Neural cell (in vitro differentiated cells): ENCODE results near the gene CD226.

ENCODE experiments used
- MXI1 ChIP-seq: fragments of 450-650 bp; conservative IDR thresholded peaks from 2 replicates; pipeline ENCODE4 v1.6.1; 2014; ENCODE audit warnings: antibody characterized with exemption, mild to moderate bottlenecking; ENCODE audit not compliant: poor library complexity, severe bottlenecking
- POLR2AphosphoS5 ChIP-seq: IDR thresholded peaks from 2 replicates; pipeline ENCODE4 v1.6.1; 2012
- TF ChIP-seq, protein P1 (sequence below): fragments of 450-650 bp; IDR thresholded peaks from 2 replicates; pipeline ENCODE4 v1.5.1; 2014; ENCODE audit warnings: antibody characterized with exemption, mild to moderate bottlenecking, moderate library complexity; ENCODE audit not compliant: poor library complexity, severe bottlenecking

DNA sequence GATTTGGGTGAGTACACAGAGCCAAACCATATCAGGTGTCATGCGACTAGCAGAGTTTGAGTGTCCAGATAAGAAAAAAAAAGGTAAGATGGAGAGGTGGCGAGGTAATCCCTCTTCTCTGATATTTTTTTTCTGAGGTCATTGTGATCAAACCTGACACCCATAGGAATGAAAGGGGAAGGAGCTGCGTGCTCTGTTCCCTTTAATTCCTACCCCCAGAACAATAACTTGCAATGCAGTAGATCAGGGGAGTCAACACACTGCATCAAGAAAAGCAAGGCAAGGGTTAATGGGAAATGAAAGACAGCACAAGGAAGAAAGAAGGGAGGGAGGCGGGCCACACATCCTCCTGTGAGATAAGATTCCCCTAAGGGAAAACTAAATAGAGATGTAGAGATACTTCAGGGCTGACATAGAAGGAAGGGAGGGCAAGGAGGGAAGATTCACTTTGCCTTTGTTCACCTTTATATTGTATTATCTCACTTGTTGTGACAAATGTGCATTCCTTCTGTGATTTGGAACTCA lies 132.8 kb downstream of the CD226 start:
- TF ChIP-seq, protein P1, sequence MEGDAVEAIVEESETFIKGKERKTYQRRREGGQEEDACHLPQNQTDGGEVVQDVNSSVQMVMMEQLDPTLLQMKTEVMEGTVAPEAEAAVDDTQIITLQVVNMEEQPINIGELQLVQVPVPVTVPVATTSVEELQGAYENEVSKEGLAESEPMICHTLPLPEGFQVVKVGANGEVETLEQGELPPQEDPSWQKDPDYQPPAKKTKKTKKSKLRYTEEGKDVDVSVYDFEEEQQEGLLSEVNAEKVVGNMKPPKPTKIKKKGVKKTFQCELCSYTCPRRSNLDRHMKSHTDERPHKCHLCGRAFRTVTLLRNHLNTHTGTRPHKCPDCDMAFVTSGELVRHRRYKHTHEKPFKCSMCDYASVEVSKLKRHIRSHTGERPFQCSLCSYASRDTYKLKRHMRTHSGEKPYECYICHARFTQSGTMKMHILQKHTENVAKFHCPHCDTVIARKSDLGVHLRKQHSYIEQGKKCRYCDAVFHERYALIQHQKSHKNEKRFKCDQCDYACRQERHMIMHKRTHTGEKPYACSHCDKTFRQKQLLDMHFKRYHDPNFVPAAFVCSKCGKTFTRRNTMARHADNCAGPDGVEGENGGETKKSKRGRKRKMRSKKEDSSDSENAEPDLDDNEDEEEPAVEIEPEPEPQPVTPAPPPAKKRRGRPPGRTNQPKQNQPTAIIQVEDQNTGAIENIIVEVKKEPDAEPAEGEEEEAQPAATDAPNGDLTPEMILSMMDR, result no peak
- TF ChIP-seq POLR2AphosphoS5 (no peak), MXI1 (no peak)
